ENCODE data around the gene ATP10A. TPM values are rescaled to one million over a fixed set of nuclear protein-coding genes. Genes with fewer than 3 reads are reported as not detected.
A peak's percentile ranks its signal among the peaks of the same experiment; 100 is the strongest.

Gene ATP10A, protein sequence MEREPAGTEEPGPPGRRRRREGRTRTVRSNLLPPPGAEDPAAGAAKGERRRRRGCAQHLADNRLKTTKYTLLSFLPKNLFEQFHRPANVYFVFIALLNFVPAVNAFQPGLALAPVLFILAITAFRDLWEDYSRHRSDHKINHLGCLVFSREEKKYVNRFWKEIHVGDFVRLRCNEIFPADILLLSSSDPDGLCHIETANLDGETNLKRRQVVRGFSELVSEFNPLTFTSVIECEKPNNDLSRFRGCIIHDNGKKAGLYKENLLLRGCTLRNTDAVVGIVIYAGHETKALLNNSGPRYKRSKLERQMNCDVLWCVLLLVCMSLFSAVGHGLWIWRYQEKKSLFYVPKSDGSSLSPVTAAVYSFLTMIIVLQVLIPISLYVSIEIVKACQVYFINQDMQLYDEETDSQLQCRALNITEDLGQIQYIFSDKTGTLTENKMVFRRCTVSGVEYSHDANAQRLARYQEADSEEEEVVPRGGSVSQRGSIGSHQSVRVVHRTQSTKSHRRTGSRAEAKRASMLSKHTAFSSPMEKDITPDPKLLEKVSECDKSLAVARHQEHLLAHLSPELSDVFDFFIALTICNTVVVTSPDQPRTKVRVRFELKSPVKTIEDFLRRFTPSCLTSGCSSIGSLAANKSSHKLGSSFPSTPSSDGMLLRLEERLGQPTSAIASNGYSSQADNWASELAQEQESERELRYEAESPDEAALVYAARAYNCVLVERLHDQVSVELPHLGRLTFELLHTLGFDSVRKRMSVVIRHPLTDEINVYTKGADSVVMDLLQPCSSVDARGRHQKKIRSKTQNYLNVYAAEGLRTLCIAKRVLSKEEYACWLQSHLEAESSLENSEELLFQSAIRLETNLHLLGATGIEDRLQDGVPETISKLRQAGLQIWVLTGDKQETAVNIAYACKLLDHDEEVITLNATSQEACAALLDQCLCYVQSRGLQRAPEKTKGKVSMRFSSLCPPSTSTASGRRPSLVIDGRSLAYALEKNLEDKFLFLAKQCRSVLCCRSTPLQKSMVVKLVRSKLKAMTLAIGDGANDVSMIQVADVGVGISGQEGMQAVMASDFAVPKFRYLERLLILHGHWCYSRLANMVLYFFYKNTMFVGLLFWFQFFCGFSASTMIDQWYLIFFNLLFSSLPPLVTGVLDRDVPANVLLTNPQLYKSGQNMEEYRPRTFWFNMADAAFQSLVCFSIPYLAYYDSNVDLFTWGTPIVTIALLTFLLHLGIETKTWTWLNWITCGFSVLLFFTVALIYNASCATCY (N-terminal part only)
- total RNA-seq, result 40.1 and 44.4 TPM in 2 replicates

GRCh38 chr15:25863111-25863967, at the start of gene ATP10A:
Gene ATP10A (minus strand): TSS chr15:25863327. CDS start chr15:25863096, 231 bp downstream.
- peak; percentile 64 for DNase-seq (ENCODE audit: low spot score)
- peaks cover 25% of the 10 kb centered on the region for H3K36me3 Mint-ChIP-seq (ENCODE audit: low read depth)
- H3K4me3 Mint-ChIP-seq (ENCODE audit: low read depth), result peak within 1 kb of the TSS; percentile 92
- intact Hi-C loops (cut with micrococcal nuclease), result loop anchor here (1.0 to 10.0 kb wide), 5 partner anchors 17 to 426 kb away; partner anchors contain the start of gene UBE3A
- H3K4me1 Mint-ChIP-seq (ENCODE audit: low read depth), result peaks cover 37% of the 10 kb centered on the region
- H3K27ac Mint-ChIP-seq, result peak within 1 kb of the TSS; percentile 88
- H3K9me3 Mint-ChIP-seq, result no peaks in the 10 kb centered on the region
- H3K27me3 Mint-ChIP-seq (ENCODE audit: low read depth), result peaks cover 11% of the 10 kb centered on the region

DNA sequence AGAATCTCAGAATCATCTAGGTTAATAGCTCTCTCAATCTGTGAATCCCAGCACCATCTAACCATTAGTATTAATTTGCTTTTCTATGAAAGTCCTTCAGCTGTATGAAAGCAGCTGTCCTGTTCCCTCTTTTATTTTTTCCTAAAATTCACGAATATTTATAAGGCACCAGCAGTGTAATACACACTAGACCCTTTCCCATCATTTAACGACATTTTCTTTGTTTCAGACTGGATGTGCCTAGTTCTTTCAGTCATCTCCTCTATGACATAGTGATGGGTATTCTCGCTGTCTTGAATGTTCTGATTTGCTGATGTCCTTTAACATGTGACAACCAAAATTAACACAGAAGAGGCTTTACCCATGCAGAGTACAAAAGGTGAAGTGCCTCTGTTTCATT, 48.9 kb upstream of the ATP10A start:
- no peaks in the 10 kb centered on the region for H3K4me1 Mint-ChIP-seq (ENCODE audit: low read depth)
- no peaks in the 10 kb centered on the region for H3K36me3 Mint-ChIP-seq (ENCODE audit: low read depth)
- peaks cover 7% of the 10 kb centered on the region for H3K27me3 Mint-ChIP-seq (ENCODE audit: low read depth)
- no peaks in the 10 kb centered on the region for H3K9me3 Mint-ChIP-seq
- H3K27ac Mint-ChIP-seq, result no peak overlapping the region
- no peak for DNase-seq (ENCODE audit: low spot score)
- no peak overlapping the region for H3K4me3 Mint-ChIP-seq (ENCODE audit: low read depth)
- intact Hi-C loops (cut with micrococcal nuclease), result no loop called here

DNA sequence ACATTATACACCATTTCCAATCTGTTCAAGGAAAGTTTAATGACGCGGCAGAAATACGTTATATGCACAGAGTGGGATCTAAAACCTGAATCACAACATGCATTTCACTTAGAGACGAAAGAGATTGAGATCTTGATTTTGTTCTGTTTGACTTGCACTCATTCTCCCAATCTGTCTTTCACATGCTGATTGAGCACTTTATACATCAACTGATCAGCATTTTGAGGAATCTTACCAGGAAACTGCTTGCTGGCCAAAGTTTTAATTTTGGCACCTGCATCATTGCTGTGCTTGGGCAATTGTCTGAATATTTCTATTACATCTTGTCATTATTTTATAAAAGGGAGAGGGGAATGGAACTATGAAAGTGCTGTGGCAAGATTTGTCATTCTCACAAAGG, 47.7 kb upstream of the ATP10A start:
- DNase-seq (ENCODE audit: low spot score), result no peak
- Mint-ChIP-seq H3K36me3 (ENCODE audit: low read depth) (no peaks in the 10 kb centered on the region), H3K27ac (no peak overlapping the region), H3K4me1 (ENCODE audit: low read depth) (no peaks in the 10 kb centered on the region), H3K4me3 (ENCODE audit: low read depth) (no peak overlapping the region), H3K9me3 (no peaks in the 10 kb centered on the region), H3K27me3 (ENCODE audit: low read depth) (peaks cover 3% of the 10 kb centered on the region)
- intact Hi-C loops (cut with micrococcal nuclease), result no loop called here

DNA sequence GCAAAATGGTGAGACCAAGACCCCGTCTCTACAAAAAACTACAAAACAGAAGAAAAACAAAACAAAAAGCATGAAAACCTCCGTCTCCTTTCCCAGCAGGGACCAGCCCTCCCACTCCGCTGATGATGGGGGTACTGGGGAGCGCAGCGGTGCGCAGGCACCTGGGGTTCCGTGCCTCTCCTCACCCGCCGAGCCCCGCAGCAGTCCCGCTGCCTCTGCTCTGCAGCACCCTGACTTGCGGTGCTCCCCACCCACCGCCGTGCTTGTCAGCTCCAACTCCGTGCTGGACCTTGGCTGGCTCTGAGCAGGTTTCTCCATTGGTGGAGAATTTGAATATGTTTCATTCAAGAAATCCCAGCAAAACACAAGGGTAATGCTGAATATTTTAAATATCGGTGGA, 46.7 kb upstream of the ATP10A start:
- intact Hi-C loops (cut with micrococcal nuclease), result no loop called here
- DNase-seq (ENCODE audit: low spot score), result no peak

GRCh38 chr15:25909325-25909724, 46.2 kb upstream of the ATP10A start:
- Mint-ChIP-seq H3K27me3 (ENCODE audit: low read depth) (peaks cover 3% of the 10 kb centered on the region), H3K27ac (no peak overlapping the region), H3K4me3 (ENCODE audit: low read depth) (no peak overlapping the region), H3K36me3 (ENCODE audit: low read depth) (no peaks in the 10 kb centered on the region), H3K4me1 (ENCODE audit: low read depth) (peaks cover 2% of the 10 kb centered on the region), H3K9me3 (no peaks in the 10 kb centered on the region)
- intact Hi-C loops (cut with micrococcal nuclease), result no loop called here
- no peak for DNase-seq (ENCODE audit: low spot score)

More for the DNA sequence above, 46.7 kb upstream of the ATP10A start:
- H3K27ac Mint-ChIP-seq, result no peak overlapping the region
- no peak overlapping the region for H3K4me3 Mint-ChIP-seq (ENCODE audit: low read depth)
- no peaks in the 10 kb centered on the region for H3K9me3 Mint-ChIP-seq
- H3K27me3 Mint-ChIP-seq (ENCODE audit: low read depth), result peaks cover 3% of the 10 kb centered on the region
- peaks cover 2% of the 10 kb centered on the region for H3K4me1 Mint-ChIP-seq (ENCODE audit: low read depth)
- H3K36me3 Mint-ChIP-seq (ENCODE audit: low read depth), result no peaks in the 10 kb centered on the region

GRCh38 chr15:25905140-25905539, 42.0 kb upstream of the ATP10A start:
- no peaks in the 10 kb centered on the region for H3K36me3 Mint-ChIP-seq (ENCODE audit: low read depth)
- H3K27me3 Mint-ChIP-seq (ENCODE audit: low read depth), result no peaks in the 10 kb centered on the region
- no peak overlapping the region for H3K27ac Mint-ChIP-seq
- H3K9me3 Mint-ChIP-seq, result no peaks in the 10 kb centered on the region
- H3K4me1 Mint-ChIP-seq (ENCODE audit: low read depth), result peaks cover 9% of the 10 kb centered on the region
- intact Hi-C loops (cut with micrococcal nuclease), result no loop called here
- DNase-seq (ENCODE audit: low spot score), result no peak
- no peak overlapping the region for H3K4me3 Mint-ChIP-seq (ENCODE audit: low read depth)

- Mint-ChIP-seq H3K4me3 (ENCODE audit: low read depth) (no peak overlapping the region), H3K27me3 (ENCODE audit: low read depth) (no peaks in the 10 kb centered on the region), H3K4me1 (ENCODE audit: low read depth) (peaks cover 9% of the 10 kb centered on the region), H3K27ac (no peak overlapping the region), H3K36me3 (ENCODE audit: low read depth) (no peaks in the 10 kb centered on the region), H3K9me3 (no peaks in the 10 kb centered on the region)
- DNase-seq (ENCODE audit: low spot score), result no peak
- intact Hi-C loops (cut with micrococcal nuclease), result no loop called here
Observed at GRCh38 chr15:25903024-25903581, 40.0 kb upstream of the ATP10A start.

- no peaks in the 10 kb centered on the region for H3K36me3 Mint-ChIP-seq (ENCODE audit: low read depth)
- H3K27ac Mint-ChIP-seq, result no peak overlapping the region
- peaks cover 9% of the 10 kb centered on the region for H3K4me1 Mint-ChIP-seq (ENCODE audit: low read depth)
- intact Hi-C loops (cut with micrococcal nuclease), result no loop called here
- no peaks in the 10 kb centered on the region for H3K9me3 Mint-ChIP-seq
- DNase-seq (ENCODE audit: low spot score), result no peak
- H3K4me3 Mint-ChIP-seq (ENCODE audit: low read depth), result no peak overlapping the region
- H3K27me3 Mint-ChIP-seq (ENCODE audit: low read depth), result no peaks in the 10 kb centered on the region
Observed at GRCh38 chr15:25901811-25902605, 38.9 kb upstream of the ATP10A start.

DNA sequence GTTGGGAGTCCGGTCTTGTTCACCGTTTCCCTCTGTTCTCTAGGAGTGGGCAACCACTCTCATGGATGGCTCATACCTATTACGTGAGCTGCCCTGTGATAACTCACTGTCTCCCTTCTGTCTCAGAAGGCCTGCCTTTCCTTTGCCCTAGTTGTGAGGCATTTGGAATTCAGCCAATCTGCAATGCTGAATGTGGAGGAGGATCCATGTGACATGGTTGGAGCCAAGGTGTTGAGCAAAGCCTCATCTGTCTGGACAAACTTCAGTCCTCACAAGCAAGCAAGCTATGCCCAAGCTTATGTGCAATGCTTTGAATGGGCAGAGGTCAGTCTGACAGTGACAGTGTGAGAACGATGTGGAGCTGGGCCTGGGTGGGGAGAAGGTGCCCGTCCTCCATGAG, 37.8 kb upstream of the ATP10A start:
- Mint-ChIP-seq H3K9me3 (no peaks in the 10 kb centered on the region), H3K4me3 (ENCODE audit: low read depth) (no peak overlapping the region), H3K27ac (no peak overlapping the region), H3K4me1 (ENCODE audit: low read depth) (peaks cover 9% of the 10 kb centered on the region), H3K36me3 (ENCODE audit: low read depth) (no peaks in the 10 kb centered on the region), H3K27me3 (ENCODE audit: low read depth) (no peaks in the 10 kb centered on the region)
- intact Hi-C loops (cut with micrococcal nuclease), result no loop called here
- no peak for DNase-seq (ENCODE audit: low spot score)

- no peaks in the 10 kb centered on the region for H3K9me3 Mint-ChIP-seq
- H3K4me3 Mint-ChIP-seq (ENCODE audit: low read depth), result no peak overlapping the region
- no peaks in the 10 kb centered on the region for H3K27me3 Mint-ChIP-seq (ENCODE audit: low read depth)
- H3K4me1 Mint-ChIP-seq (ENCODE audit: low read depth), result peaks cover 9% of the 10 kb centered on the region
- intact Hi-C loops (cut with micrococcal nuclease), result no loop called here
- no peak overlapping the region for H3K27ac Mint-ChIP-seq
- DNase-seq (ENCODE audit: low spot score), result no peak
- no peaks in the 10 kb centered on the region for H3K36me3 Mint-ChIP-seq (ENCODE audit: low read depth)
Observed at GRCh38 chr15:25900431-25900830, 37.3 kb upstream of the ATP10A start.

DNA sequence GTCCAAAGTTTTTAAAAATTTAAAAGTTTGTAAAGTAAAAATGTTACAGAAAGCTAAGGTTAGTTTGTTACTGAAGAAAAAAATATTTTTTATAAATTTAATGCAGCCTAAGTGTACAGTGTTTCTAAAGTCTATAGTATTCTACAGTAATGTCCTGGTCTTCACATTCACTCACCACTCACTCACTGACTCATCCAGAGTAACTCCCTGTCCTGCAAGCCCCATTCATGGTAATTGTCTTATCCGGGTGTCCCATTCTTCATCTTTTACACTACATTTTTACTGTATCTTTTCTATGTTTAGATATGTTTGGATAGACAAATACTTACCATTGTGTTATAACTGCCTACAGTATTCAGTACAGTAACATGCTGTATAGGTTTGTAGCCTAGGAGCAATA, 36.7 kb upstream of the ATP10A start:
- Mint-ChIP-seq H3K36me3 (ENCODE audit: low read depth) (no peaks in the 10 kb centered on the region), H3K27me3 (ENCODE audit: low read depth) (peaks cover 2% of the 10 kb centered on the region), H3K9me3 (no peaks in the 10 kb centered on the region), H3K27ac (no peak overlapping the region), H3K4me1 (ENCODE audit: low read depth) (peaks cover 8% of the 10 kb centered on the region), H3K4me3 (ENCODE audit: low read depth) (no peak overlapping the region)
- no peak for DNase-seq (ENCODE audit: low spot score)
- intact Hi-C loops (cut with micrococcal nuclease), result no loop called here

Data from activated T-helper 2 cell treated with anti-CD3 and anti-CD28 coated beads, Interferon-gamma antibody, Interleukin-2, Interleukin-4, amounts not matched to agents 10 μg/mL and 5 μg/mL and 100 μg/mL, durations not matched to agents 14 hours and 24 hours and 36 hours (primary cell).